Epithelial cell of esophagus (primary cell): ENCODE measurements around the gene IL1RN.

Source experiments
- DNase-seq: peaks from one replicate; pipeline ENCODE4 v3.0.0; 2010; ENCODE audit warnings: low read depth
- H3K4me3 ChIP-seq: 2 replicates; pipeline ENCODE4 v1.5.1; 2011; ENCODE audit warnings: mild to moderate bottlenecking, low read length, control low read depth
- CTCF ChIP-seq: IDR thresholded peaks from 2 replicates; pipeline ENCODE4 v1.5.1; 2011; ENCODE audit warnings: low read depth, mild to moderate bottlenecking, low read length, control low read depth, inconsistent platforms; ENCODE audit not compliant: insufficient read depth; ENCODE audit errors: missing control alignments

IL1RN gene

GRCh38 chr2:113126845-113127645 is at the start of gene IL1RN:
Gene IL1RN (plus strand): TSS chr2:113127598. CDS start chr2:113127625, 27 bp downstream.
- TF ChIP-seq CTCF, result no peak
- H3K4me3 ChIP-seq, result no peak within 1 kb of the TSS
- DNase-seq, result no peak

- peak; percentile 98 for DNase-seq
- H3K4me3 ChIP-seq, result no peak overlapping the region
- TF ChIP-seq CTCF, result no peak
These were observed 49.5 kb upstream of the IL1RN start for GRCh38 chr2:113077921-113078320.

GRCh38 chr2:113078350-113078839 is 49.0 kb upstream of the IL1RN start:
- no peak overlapping the region for H3K4me3 ChIP-seq
- TF ChIP-seq CTCF, result no peak
- peak; percentile 98 for DNase-seq

GRCh38 chr2:113079131-113079530 is 48.3 kb upstream of the IL1RN start:
- no peak overlapping the region for H3K4me3 ChIP-seq
- DNase-seq, result peak; percentile 59
- TF ChIP-seq CTCF, result no peak

- DNase-seq, result peak; percentile 59
- TF ChIP-seq CTCF, result peak; percentile 93
- H3K4me3 ChIP-seq, result no peak overlapping the region
These were observed 47.3 kb upstream of the IL1RN start for GRCh38 chr2:113080134-113080533.

- TF ChIP-seq CTCF, result no peak
- no peak overlapping the region for H3K4me3 ChIP-seq
- DNase-seq, result peak; percentile 52
These were observed 45.7 kb upstream of the IL1RN start for GRCh38 chr2:113081488-113082210.

GRCh38 chr2:113083296-113083695 is 44.1 kb upstream of the IL1RN start:
- DNase-seq, result no peak
- no peak for TF ChIP-seq CTCF
- H3K4me3 ChIP-seq, result no peak overlapping the region
